Measurements from ENCODE around the gene SGPL1.

The SGPL1 gene

DNA sequence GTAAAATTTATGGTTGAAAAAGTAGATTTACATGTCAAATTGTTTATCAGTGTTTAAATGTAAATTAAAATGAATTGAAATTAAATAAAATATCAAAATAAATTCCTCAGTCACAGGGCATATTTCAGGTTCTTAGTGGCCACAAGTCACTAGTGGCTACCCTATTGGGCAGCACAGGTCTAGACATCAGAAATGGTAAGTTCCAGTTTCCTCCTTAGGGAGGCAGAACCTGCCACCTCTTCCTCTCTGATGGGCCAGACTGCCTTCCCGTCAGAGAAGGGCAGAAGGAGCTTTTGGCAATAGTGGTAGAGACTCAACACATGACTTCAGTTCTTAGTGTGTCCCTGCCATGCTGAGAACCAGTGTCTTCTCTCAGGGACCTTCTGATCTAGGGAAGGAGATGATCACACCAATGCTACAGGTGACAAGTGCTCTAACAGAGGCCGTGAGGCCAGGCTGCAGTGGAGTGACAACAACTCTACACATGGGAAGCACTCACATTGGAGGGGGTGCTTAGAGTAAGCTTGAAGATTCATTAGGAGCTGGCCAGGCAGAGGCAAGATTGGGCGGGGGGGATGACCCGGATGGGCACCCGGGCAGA lies 87.0 kb downstream of the SGPL1 start:
- no peaks in the 10 kb centered on the region for H3K27me3 ChIP-seq (replicated peaks; ENCODE audit: control insufficient read depth, insufficient read depth, low read length, poor library complexity, severe bottlenecking)
- DNase-seq = no peak
- no peaks in the 10 kb centered on the region for H3K36me3 ChIP-seq (ENCODE audit: control insufficient read depth, insufficient read depth, low read length)
- H3K4me1 ChIP-seq (ENCODE audit: control insufficient read depth, insufficient read depth, low read length, poor library complexity, severe bottlenecking) = no peaks in the 10 kb centered on the region
- H3K27ac ChIP-seq (ENCODE audit: insufficient read depth, low read length, poor library complexity, severe bottlenecking) = no peak overlapping the region
- no peak overlapping the region for H3K4me3 ChIP-seq (ENCODE audit: insufficient read depth, low read depth, low read length, poor library complexity, severe bottlenecking)
- no peaks in the 10 kb centered on the region for H3K9me3 ChIP-seq (ENCODE audit: control insufficient read depth, low read length)

DNA sequence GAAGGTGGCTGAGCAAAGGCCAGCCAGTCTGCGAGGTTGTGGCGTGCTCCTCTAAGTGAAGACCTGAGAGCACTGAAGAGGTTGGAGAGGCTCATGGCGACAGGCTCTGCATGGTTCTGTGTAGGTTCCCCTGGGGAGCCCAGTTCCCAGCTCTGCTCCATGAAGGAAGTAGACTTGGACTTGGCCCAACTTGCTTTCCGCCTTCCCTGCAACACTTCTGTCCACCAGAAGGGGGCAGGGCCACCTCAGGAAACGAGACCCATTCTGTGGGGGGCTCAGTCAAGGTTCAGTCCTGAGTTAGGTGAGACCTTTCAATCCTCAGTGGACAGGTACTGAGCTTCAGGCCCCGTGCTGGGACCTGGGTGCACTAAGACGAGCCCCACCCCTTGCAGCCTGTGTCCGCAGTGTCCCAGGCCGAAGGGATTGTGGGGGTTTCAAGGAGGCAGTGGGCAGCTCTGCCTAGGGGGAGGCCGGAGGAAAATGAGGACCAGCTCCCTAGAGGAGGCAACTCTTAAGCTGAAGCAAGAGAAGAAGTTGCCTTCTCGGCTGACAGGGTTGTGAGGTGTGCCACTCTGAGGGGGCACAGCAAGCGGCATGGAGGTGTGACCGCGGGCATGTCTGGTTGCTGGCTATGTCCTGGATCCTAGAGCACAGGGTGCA lies 87.6 kb downstream of the SGPL1 start:
- DNase-seq = no peak
- no peak overlapping the region for H3K4me3 ChIP-seq (ENCODE audit: insufficient read depth, low read depth, low read length, poor library complexity, severe bottlenecking)
- H3K27ac ChIP-seq (ENCODE audit: insufficient read depth, low read length, poor library complexity, severe bottlenecking) = no peak overlapping the region
- no peaks in the 10 kb centered on the region for H3K36me3 ChIP-seq (ENCODE audit: control insufficient read depth, insufficient read depth, low read length)
- no peaks in the 10 kb centered on the region for H3K9me3 ChIP-seq (ENCODE audit: control insufficient read depth, low read length)
- no peaks in the 10 kb centered on the region for H3K4me1 ChIP-seq (ENCODE audit: control insufficient read depth, insufficient read depth, low read length, poor library complexity, severe bottlenecking)
- no peaks in the 10 kb centered on the region for H3K27me3 ChIP-seq (replicated peaks; ENCODE audit: control insufficient read depth, insufficient read depth, low read length, poor library complexity, severe bottlenecking)

DNA sequence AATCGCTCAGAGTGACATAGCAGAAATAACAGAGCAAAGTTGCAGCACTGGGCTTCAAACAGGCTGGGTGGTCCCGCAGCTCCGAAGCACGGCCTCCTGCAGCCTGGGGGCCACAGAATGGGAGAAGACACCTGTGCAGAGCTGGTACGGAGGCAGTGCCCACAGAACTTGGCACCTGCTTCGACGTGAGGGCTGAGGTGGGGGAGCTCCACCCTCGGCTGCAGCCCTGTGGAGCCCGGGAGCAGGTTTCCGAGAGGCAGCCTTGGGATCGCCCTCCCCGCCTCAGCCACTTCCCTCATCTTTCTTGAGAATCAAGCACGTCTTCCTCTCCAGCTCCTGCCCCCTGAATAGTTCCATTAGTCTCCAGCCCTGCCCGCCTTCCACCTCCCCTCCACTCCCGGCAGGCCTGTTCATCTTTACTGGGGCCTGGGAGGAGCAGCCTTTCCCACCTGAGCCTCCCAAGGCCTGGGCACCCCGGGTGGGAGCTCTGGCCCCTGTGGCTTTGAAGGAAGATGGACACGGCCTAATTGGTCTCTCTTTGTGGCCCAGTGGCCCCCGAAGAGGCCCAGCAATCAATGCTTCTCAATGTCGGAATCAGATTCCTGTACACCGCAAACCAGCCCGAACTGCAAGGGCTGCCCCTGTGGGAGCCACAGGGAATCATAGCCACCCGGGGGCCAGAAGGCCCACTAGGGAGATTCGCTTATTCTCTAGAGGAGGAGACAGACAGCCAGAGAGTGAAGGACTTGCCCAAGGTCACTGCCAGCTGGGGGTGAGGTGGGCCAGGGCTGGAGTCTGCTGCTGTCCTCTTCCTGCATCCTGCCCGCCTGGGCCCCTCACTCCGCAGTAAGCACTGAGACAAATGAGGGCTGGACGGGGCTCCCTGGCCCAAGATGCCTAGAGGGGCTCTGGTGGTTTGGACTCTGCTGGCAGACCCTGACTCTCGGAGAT lies 89.6 kb downstream of the SGPL1 start:
- no peak overlapping the region for H3K27ac ChIP-seq (ENCODE audit: insufficient read depth, low read length, poor library complexity, severe bottlenecking)
- H3K9me3 ChIP-seq (ENCODE audit: control insufficient read depth, low read length) = no peaks in the 10 kb centered on the region
- H3K4me1 ChIP-seq (ENCODE audit: control insufficient read depth, insufficient read depth, low read length, poor library complexity, severe bottlenecking) = no peaks in the 10 kb centered on the region
- no peak for DNase-seq
- no peaks in the 10 kb centered on the region for H3K36me3 ChIP-seq (ENCODE audit: control insufficient read depth, insufficient read depth, low read length)
- H3K4me3 ChIP-seq (ENCODE audit: insufficient read depth, low read depth, low read length, poor library complexity, severe bottlenecking) = no peak overlapping the region
- H3K27me3 ChIP-seq (replicated peaks; ENCODE audit: control insufficient read depth, insufficient read depth, low read length, poor library complexity, severe bottlenecking) = no peaks in the 10 kb centered on the region

DNA sequence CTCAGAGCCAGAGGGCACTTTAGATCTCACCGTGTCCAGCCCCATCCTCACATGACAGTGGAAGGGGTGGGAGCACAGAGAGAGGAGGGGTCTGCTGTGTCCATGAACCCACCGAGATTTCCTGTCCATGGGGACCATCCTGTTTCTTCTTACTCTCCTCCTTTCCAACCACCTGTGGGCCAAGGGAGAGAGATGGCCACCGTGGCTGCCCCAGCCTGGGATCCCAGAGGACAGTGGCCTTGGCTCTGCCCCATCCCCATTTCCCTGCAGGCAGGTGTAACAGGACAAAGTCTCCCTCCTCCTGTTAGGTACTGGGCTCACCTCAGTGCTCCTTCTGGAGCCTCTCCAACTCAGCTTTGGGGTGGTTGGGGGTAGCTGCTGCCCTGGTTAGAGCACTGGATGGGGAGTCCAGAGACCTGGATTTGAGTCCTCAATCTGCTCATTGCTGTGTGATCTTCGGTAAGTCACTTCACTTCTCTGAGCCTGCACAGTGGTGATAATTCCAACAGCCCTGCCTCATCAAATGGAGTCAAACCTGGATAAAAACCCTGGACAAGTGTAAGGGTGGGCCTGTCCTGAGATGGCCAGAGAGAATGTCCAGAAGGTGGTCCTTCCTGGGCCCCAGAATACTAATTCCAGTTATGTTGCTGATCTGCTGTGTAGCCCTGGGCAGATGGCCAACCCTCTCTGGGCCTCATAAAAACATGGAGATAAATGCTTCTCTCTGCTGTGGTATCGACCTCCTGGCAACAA lies 90.5 kb downstream of the SGPL1 start:
- H3K27ac ChIP-seq (ENCODE audit: insufficient read depth, low read length, poor library complexity, severe bottlenecking) = no peak overlapping the region
- H3K4me1 ChIP-seq (ENCODE audit: control insufficient read depth, insufficient read depth, low read length, poor library complexity, severe bottlenecking) = no peaks in the 10 kb centered on the region
- H3K27me3 ChIP-seq (replicated peaks; ENCODE audit: control insufficient read depth, insufficient read depth, low read length, poor library complexity, severe bottlenecking) = no peaks in the 10 kb centered on the region
- H3K4me3 ChIP-seq (ENCODE audit: insufficient read depth, low read depth, low read length, poor library complexity, severe bottlenecking) = no peak overlapping the region
- no peaks in the 10 kb centered on the region for H3K9me3 ChIP-seq (ENCODE audit: control insufficient read depth, low read length)
- H3K36me3 ChIP-seq (ENCODE audit: control insufficient read depth, insufficient read depth, low read length) = no peaks in the 10 kb centered on the region
- DNase-seq = no peak

DNA sequence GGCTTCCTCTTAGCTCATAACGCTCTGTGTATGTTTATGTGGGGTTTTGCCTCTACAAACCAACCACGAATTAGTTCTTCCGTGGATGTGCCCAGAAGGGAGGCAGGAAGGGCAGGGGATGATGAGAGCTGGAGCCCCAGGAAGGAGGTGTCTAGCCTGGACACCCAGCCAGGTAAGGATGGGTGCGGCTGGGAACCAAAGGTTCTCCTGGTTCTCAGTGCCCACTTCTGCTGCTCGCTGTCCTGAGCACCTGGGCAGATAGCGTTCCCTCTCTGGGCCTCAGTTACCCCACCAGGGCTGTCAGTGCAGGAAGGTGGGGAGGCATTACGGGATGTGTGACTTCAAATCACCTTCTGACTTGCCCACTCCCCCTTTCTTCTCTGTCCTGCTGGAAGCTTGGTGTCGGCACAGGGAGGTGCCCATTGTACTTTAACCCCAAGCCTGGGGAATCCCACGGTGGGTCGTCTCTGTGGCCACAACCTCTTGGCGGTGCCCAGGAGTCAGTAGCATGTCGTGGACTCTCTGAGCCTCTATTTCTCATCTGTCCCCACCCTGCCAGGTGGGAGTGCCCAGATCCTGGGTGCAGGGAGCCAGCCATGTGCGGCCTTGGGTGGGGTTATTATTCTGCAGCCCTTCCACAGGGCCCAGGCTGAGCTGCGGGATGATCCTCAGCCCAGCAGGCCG lies 91.3 kb downstream of the SGPL1 start:
- Histone ChIP-seq H3K4me3 (ENCODE audit: insufficient read depth, low read depth, low read length, poor library complexity, severe bottlenecking) (no peak overlapping the region), H3K27ac (ENCODE audit: insufficient read depth, low read length, poor library complexity, severe bottlenecking) (no peak overlapping the region), H3K9me3 (ENCODE audit: control insufficient read depth, low read length) (no peaks in the 10 kb centered on the region), H3K27me3 (replicated peaks; ENCODE audit: control insufficient read depth, insufficient read depth, low read length, poor library complexity, severe bottlenecking) (no peaks in the 10 kb centered on the region), H3K36me3 (ENCODE audit: control insufficient read depth, insufficient read depth, low read length) (no peaks in the 10 kb centered on the region), H3K4me1 (ENCODE audit: control insufficient read depth, insufficient read depth, low read length, poor library complexity, severe bottlenecking) (no peaks in the 10 kb centered on the region)
- DNase-seq = no peak

DNA sequence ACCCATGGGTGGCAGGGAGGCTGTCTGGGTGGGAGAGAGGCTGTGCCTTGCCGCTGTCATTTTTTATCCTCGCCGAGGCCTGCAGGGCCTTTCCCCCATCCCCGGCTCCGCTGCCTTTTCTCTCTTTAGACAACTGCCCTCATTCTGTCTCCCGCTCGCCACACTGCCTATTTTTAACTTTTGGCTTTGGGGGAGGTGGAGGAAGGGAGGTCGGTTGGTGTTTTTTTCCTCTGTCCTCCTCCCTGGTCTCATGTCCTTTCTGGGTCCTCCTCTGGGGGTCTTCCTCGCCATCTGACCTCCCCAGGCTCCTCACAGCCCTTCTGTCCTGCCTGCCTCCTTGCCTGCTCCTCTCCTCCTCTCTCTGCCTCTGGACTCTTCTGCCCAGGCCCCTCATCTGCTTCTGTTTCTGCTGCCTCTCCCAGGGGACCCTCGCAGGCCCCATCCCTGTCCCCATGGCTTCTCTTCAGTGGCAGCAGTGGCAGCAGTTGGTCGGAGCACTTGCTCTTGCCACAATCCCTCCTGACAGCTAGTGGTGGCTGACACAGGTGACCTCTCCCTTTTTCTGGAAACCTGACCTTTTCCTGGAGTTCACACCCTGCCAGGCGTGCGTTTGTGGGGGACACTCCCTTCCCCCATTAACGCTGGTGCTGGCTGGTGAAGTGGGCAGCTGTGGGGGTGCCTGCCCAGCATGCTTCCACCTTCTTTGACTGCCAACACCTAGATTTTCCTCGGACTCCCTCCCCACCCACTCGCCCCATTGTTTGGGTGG lies 92.1 kb downstream of the SGPL1 start:
- no peaks in the 10 kb centered on the region for H3K9me3 ChIP-seq (ENCODE audit: control insufficient read depth, low read length)
- no peaks in the 10 kb centered on the region for H3K36me3 ChIP-seq (ENCODE audit: control insufficient read depth, insufficient read depth, low read length)
- DNase-seq = no peak
- H3K4me3 ChIP-seq (ENCODE audit: insufficient read depth, low read depth, low read length, poor library complexity, severe bottlenecking) = no peak overlapping the region
- H3K27ac ChIP-seq (ENCODE audit: insufficient read depth, low read length, poor library complexity, severe bottlenecking) = no peak overlapping the region
- H3K27me3 ChIP-seq (replicated peaks; ENCODE audit: control insufficient read depth, insufficient read depth, low read length, poor library complexity, severe bottlenecking) = no peaks in the 10 kb centered on the region
- no peaks in the 10 kb centered on the region for H3K4me1 ChIP-seq (ENCODE audit: control insufficient read depth, insufficient read depth, low read length, poor library complexity, severe bottlenecking)

DNA sequence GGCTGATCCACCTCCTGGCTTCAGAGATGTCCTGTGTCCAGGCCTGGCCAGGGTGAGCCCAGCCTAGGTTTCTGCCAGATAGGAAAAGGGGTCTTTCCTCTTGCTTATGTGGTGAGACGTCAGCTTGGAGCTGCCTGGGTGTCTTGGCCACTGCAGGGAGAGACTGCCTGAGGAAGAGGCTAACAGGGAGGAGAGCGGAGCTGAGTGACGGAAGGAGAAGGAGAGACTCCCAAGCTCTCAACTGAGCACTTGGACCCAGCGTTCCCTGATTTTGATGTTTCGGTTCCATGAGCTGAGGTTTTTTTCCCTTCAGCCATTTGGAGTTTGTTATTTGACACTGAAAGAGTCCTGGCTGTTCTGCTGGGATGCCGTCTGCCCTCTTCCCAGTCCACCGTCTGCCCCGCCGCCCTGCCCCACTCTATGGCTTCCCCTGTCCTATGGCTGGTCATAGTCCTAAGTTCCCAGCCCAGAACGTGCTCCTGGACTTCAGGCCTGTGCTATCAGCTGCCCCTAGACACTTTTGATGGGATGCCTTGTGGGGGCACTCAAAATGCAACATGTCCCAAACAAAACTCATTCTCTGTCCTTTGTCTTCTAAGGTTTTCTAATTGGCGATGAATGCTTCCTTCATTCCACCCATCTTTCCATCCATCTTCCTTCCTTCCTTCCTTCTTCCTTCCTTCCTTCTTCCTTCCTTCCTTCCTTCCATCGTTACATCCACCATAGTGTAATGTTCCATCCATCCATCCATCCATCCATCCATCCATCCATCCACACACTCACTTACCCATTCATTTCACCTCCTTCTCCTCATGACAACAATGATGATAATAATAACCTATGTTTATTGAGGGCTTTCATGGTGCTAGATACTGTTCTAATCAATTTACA lies 92.9 kb downstream of the SGPL1 start:
- DNase-seq = no peak
- Histone ChIP-seq H3K36me3 (ENCODE audit: control insufficient read depth, insufficient read depth, low read length) (no peaks in the 10 kb centered on the region), H3K9me3 (ENCODE audit: control insufficient read depth, low read length) (no peaks in the 10 kb centered on the region), H3K4me3 (ENCODE audit: insufficient read depth, low read depth, low read length, poor library complexity, severe bottlenecking) (no peak overlapping the region), H3K27me3 (replicated peaks; ENCODE audit: control insufficient read depth, insufficient read depth, low read length, poor library complexity, severe bottlenecking) (no peaks in the 10 kb centered on the region), H3K4me1 (ENCODE audit: control insufficient read depth, insufficient read depth, low read length, poor library complexity, severe bottlenecking) (no peaks in the 10 kb centered on the region), H3K27ac (ENCODE audit: insufficient read depth, low read length, poor library complexity, severe bottlenecking) (no peak overlapping the region)

DNA sequence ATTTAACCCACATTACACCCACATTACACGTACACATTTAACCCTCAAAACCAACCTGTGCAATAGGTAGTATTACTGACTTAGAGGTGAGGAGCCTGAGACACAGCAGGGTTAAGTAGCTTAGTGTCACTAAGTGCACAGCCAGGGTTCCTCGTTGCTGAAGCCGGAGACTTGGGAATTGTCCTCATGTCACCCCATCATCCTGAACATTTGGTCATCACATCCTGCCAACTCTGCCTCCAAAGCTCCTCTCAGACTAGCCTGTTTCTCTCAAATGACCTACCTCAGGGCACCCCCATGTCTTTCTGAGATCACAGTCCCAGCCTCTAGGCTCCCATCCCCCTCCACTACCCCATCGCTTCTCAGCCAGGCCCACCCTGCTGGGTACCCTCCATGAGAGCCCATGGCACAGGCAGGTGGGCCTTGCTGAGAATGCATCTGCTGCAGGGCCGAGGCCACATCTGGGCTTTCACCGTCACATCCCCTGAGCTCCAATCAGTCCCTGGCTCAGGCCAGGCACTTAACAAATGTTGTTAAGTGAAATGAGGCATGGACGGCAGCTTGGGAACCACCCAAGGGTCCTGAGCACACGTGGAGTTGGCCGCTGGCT lies 93.7 kb downstream of the SGPL1 start:
- Histone ChIP-seq H3K4me1 (ENCODE audit: control insufficient read depth, insufficient read depth, low read length, poor library complexity, severe bottlenecking) (no peaks in the 10 kb centered on the region), H3K27ac (ENCODE audit: insufficient read depth, low read length, poor library complexity, severe bottlenecking) (no peak overlapping the region), H3K4me3 (ENCODE audit: insufficient read depth, low read depth, low read length, poor library complexity, severe bottlenecking) (no peak overlapping the region), H3K27me3 (replicated peaks; ENCODE audit: control insufficient read depth, insufficient read depth, low read length, poor library complexity, severe bottlenecking) (no peaks in the 10 kb centered on the region), H3K9me3 (ENCODE audit: control insufficient read depth, low read length) (no peaks in the 10 kb centered on the region), H3K36me3 (ENCODE audit: control insufficient read depth, insufficient read depth, low read length) (no peaks in the 10 kb centered on the region)
- DNase-seq = no peak

Data from effector memory CD4-positive, alpha-beta T cell (primary cell).